ENCODE results near the gene LONRF2. TPM values are rescaled to one million over a fixed set of nuclear protein-coding genes. Genes with fewer than 3 reads are reported as not detected.

Gene LONRF2
- total RNA-seq, 1 donor from 2014 or later = not detected

DNA sequence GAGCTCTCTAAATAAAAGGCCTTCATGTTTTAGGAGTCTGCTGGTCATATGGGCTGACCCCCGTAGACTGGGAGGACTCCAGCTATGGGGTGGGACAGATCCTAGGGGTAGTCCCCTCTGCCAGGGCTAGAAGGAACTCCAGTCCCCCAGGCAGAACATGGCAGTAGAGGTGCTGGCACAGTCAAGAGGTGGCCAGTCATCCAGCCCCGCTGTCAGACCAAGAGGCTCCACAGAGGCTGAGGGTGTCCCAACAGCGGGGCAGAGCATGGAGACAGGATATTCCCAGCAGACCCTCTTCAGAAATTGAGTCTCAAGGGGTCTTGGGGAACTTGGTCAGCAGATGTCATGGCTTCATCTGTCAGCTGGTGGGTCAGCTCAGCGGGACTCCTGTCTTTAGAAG lies 76.6 kb downstream of the LONRF2 start:
- TF ChIP-seq, protein P1, sequence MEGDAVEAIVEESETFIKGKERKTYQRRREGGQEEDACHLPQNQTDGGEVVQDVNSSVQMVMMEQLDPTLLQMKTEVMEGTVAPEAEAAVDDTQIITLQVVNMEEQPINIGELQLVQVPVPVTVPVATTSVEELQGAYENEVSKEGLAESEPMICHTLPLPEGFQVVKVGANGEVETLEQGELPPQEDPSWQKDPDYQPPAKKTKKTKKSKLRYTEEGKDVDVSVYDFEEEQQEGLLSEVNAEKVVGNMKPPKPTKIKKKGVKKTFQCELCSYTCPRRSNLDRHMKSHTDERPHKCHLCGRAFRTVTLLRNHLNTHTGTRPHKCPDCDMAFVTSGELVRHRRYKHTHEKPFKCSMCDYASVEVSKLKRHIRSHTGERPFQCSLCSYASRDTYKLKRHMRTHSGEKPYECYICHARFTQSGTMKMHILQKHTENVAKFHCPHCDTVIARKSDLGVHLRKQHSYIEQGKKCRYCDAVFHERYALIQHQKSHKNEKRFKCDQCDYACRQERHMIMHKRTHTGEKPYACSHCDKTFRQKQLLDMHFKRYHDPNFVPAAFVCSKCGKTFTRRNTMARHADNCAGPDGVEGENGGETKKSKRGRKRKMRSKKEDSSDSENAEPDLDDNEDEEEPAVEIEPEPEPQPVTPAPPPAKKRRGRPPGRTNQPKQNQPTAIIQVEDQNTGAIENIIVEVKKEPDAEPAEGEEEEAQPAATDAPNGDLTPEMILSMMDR (IDR thresholded peaks at IDR 0.05; ENCODE audit: unreplicated experiment) = no peak
- H3K4me3 Mint-ChIP-seq (ENCODE audit: unreplicated experiment) = no peak overlapping the region
- DNase-seq (ENCODE audit: low spot score) = no peak
- no peaks in the 10 kb centered on the region for H3K27me3 Mint-ChIP-seq (ENCODE audit: unreplicated experiment)
- no peaks in the 10 kb centered on the region for H3K4me1 Mint-ChIP-seq (ENCODE audit: unreplicated experiment)
- no peaks in the 10 kb centered on the region for H3K36me3 Mint-ChIP-seq (ENCODE audit: low read depth, unreplicated experiment)
- no peak overlapping the region for H3K27ac Mint-ChIP-seq (ENCODE audit: unreplicated experiment)
- H3K9me3 Mint-ChIP-seq (ENCODE audit: unreplicated experiment) = no peaks in the 10 kb centered on the region

DNA sequence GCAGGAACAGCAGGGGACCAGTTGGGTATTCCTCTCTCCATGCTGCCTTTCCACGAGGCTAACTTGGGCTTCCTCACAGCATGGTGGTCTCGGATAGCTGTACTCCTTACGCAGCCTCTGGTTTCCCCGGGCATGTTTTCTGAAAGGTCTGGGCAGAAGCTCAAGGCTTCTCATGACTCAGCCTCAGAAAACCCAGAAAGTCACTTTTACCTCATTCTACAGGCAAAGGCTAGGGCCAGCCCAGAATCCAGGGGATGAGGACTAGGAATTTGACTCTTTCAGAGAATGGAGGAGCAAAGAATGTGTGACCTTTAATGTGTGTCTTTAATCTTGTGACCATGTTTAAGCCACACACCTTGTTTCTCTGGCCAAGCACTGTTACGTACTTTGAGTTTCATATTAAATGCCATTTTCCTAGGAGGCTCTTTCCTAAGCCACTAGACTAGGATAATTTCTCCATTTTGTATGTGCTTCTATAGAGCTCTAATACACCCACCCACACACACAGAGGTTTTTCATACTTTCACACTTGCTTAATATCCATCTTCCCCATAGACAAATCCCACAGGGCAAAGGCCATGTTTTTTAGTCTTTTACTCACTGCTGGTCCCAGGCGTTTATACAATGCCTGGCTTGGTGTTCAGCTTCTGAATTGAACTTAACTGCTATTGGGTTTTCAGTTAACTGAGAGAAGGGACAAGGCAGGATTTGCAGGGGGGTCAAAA lies 77.3 kb downstream of the LONRF2 start:
- no peaks in the 10 kb centered on the region for H3K9me3 Mint-ChIP-seq (ENCODE audit: unreplicated experiment)
- H3K4me3 Mint-ChIP-seq (ENCODE audit: unreplicated experiment) = no peak overlapping the region
- TF ChIP-seq, protein P1 (IDR thresholded peaks at IDR 0.05; ENCODE audit: unreplicated experiment) = no peak
- H3K27me3 Mint-ChIP-seq (ENCODE audit: unreplicated experiment) = no peaks in the 10 kb centered on the region
- no peak for DNase-seq (ENCODE audit: low spot score)
- H3K27ac Mint-ChIP-seq (ENCODE audit: unreplicated experiment) = no peak overlapping the region
- H3K36me3 Mint-ChIP-seq (ENCODE audit: low read depth, unreplicated experiment) = no peaks in the 10 kb centered on the region
- no peaks in the 10 kb centered on the region for H3K4me1 Mint-ChIP-seq (ENCODE audit: unreplicated experiment)

DNA sequence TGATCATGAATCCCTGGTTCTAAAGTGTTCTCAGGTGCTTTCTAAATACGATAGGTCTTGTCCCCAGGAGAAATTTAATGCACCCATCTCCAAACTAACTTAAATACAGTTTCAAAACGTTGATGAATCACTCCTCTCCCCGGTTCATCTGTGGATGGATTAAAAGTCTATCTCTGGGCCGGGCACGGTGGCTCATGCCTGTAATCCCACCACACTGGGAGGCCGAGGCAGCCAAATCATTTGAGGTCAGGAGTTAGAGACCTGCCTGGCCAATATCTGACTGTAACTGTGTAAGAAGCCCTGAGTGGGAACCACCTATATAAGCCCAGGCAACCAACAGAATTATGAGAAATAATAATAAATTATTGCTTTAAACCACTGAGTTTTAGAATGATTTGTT lies 78.7 kb downstream of the LONRF2 start:
- Mint-ChIP-seq H3K4me3 (ENCODE audit: unreplicated experiment) (no peak overlapping the region), H3K9me3 (ENCODE audit: unreplicated experiment) (no peaks in the 10 kb centered on the region)
- TF ChIP-seq, protein P1 (IDR thresholded peaks at IDR 0.05; ENCODE audit: unreplicated experiment) = no peak

DNA sequence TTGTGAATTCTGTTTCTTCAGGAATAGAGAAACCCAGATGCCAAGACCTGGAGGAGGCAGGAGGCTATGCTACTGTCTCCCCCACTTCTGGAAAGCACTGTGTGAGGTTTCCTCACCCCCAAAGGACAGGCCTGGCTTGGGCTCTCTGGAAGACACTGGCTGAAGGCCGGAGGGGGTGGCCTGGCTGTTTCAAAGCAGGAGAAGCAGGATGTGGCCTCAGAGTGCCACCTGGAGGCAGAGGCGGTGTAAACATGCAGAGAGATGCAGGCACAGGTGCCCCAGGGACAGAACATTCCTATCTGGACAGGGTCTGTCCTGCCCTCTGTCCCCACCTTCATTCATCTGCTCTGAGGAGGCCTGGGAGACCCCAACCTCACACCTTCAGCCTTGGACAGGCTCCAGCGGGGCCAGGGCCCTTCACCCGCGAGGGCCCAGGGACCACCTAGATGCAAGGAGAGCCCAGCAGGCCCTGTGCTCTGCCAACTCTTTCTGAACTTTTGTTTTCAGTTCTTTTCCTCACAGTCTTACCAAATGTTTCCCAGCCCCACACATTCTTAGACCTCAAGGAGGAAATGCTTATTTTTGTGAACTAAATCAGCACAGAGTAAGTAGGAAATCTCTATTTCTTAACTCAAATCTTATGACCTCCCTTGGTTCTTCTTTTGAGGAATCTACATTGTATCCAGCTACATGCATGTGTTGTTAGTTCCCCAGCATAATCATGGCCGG lies 79.2 kb downstream of the LONRF2 start:
- DNase-seq (ENCODE audit: low spot score) = peak; percentile 80
- no peak overlapping the region for H3K27ac Mint-ChIP-seq (ENCODE audit: unreplicated experiment)
- H3K27me3 Mint-ChIP-seq (ENCODE audit: unreplicated experiment) = no peaks in the 10 kb centered on the region
- no peaks in the 10 kb centered on the region for H3K4me1 Mint-ChIP-seq (ENCODE audit: unreplicated experiment)
- H3K9me3 Mint-ChIP-seq (ENCODE audit: unreplicated experiment) = no peaks in the 10 kb centered on the region
- H3K4me3 Mint-ChIP-seq (ENCODE audit: unreplicated experiment) = no peak overlapping the region
- no peaks in the 10 kb centered on the region for H3K36me3 Mint-ChIP-seq (ENCODE audit: low read depth, unreplicated experiment)
- TF ChIP-seq, protein P1 (IDR thresholded peaks at IDR 0.05; ENCODE audit: unreplicated experiment) = peak; percentile 61

More for the DNA sequence above, 78.7 kb downstream of the LONRF2 start:
- Mint-ChIP-seq H3K36me3 (ENCODE audit: low read depth, unreplicated experiment) (no peaks in the 10 kb centered on the region), H3K4me1 (ENCODE audit: unreplicated experiment) (no peaks in the 10 kb centered on the region), H3K27ac (ENCODE audit: unreplicated experiment) (no peak overlapping the region), H3K27me3 (ENCODE audit: unreplicated experiment) (no peaks in the 10 kb centered on the region)
- DNase-seq (ENCODE audit: low spot score) = no peak

- H3K27me3 Mint-ChIP-seq (ENCODE audit: unreplicated experiment) = no peaks in the 10 kb centered on the region
Observed at GRCh38 chr2:100242476-100242875, 79.8 kb downstream of the LONRF2 start.

More at GRCh38 chr2:100242476-100242875, 79.8 kb downstream of the LONRF2 start:
- Mint-ChIP-seq H3K27ac (ENCODE audit: unreplicated experiment) (no peak overlapping the region), H3K4me3 (ENCODE audit: unreplicated experiment) (no peak overlapping the region), H3K9me3 (ENCODE audit: unreplicated experiment) (no peaks in the 10 kb centered on the region), H3K4me1 (ENCODE audit: unreplicated experiment) (no peaks in the 10 kb centered on the region), H3K36me3 (ENCODE audit: low read depth, unreplicated experiment) (no peaks in the 10 kb centered on the region)
- TF ChIP-seq, protein P1 (IDR thresholded peaks at IDR 0.05; ENCODE audit: unreplicated experiment) = no peak
- DNase-seq (ENCODE audit: low spot score) = no peak
